Keratinocyte (primary cell): ENCODE results near the gene GRIN3B. TPM values are rescaled to one million over a fixed set of nuclear protein-coding genes. Genes with fewer than 3 reads are reported as not detected.

Experiments used
- DNase-seq: peaks from one replicate; pipeline ENCODE4 v3.0.0-alpha.2; 2011; ENCODE audit warnings: low read depth, missing footprints, low spot score
- FAIRE-seq: peaks from 2 replicates; lab custom pipeline; 2011; peaks lifted over from hg19 to GRCh38; lab: Jason Lieb, UNC
- H2AFZ ChIP-seq: 2 replicates; pipeline ENCODE4 v1.6.0; 2012; ENCODE audit warnings: low read length, control low read depth, inconsistent platforms; ENCODE audit not compliant: control insufficient read depth
- H3K27ac ChIP-seq: 2 replicates; pipeline ENCODE4 v1.5.1; 2011; ENCODE audit warnings: low read length; ENCODE audit not compliant: control insufficient read depth, insufficient read depth
- H3K27me3 ChIP-seq: 3 replicates; pipeline ENCODE4 v1.6.0; 2011; ENCODE audit warnings: low read length; ENCODE audit not compliant: control insufficient read depth, insufficient read depth; ENCODE audit errors: extremely low read depth
- H3K36me3 ChIP-seq, 2 experiments: 2 replicates in 1 of 2; 3 replicates in 1 of 2; pipeline ENCODE4 v1.5.1; 2011; ENCODE audit warnings: low read length in 2 of 2, mild to moderate bottlenecking in 1 of 2; ENCODE audit not compliant: control insufficient read depth in 2 of 2, insufficient read depth in 2 of 2; ENCODE audit errors: extremely low read depth in 1 of 2
- H3K4me1 ChIP-seq: 3 replicates; pipeline ENCODE4 v1.5.1; 2011; ENCODE audit warnings: low read length; ENCODE audit not compliant: control insufficient read depth, insufficient read depth; ENCODE audit errors: extremely low read depth
- H3K4me2 ChIP-seq: 3 replicates; pipeline ENCODE4 v1.6.0; 2011; ENCODE audit warnings: low read depth, low read length; ENCODE audit not compliant: control insufficient read depth, insufficient read depth; ENCODE audit errors: extremely low read depth
- H3K4me3 ChIP-seq, 3 experiments: fragments of 200-600 bp in 1 of 3; sonication (generic) in 1 of 3; 2 replicates in 2 of 3; 3 replicates in 1 of 3; pipeline ENCODE4 v1.5.1; 2011 to 2016; ENCODE audit warnings: low read length in 3 of 3, mild to moderate bottlenecking in 3 of 3, control low read depth in 2 of 3, inconsistent platforms in 1 of 3, low read depth in 1 of 3, mixed read lengths in 1 of 3, mixed run types in 1 of 3, moderate library complexity in 1 of 3; ENCODE audit not compliant: control insufficient read depth in 2 of 3, insufficient read depth in 2 of 3; ENCODE audit errors: extremely low read depth in 1 of 3
- H3K79me2 ChIP-seq: 2 replicates; pipeline ENCODE4 v1.6.0; 2012; ENCODE audit warnings: low read length; ENCODE audit not compliant: control insufficient read depth, insufficient read depth
- H3K9ac ChIP-seq: 3 replicates; pipeline ENCODE4 v1.6.0; 2011; ENCODE audit warnings: low read length; ENCODE audit not compliant: control insufficient read depth, insufficient read depth; ENCODE audit errors: extremely low read depth
- H3K9me1 ChIP-seq: 3 replicates; pipeline ENCODE4 v1.6.0; 2011; ENCODE audit warnings: low read length; ENCODE audit not compliant: control insufficient read depth, insufficient read depth; ENCODE audit errors: extremely low read depth
- H3K9me3 ChIP-seq: 2 replicates; pipeline ENCODE4 v1.5.1; 2012; ENCODE audit warnings: low read depth, low read length; ENCODE audit not compliant: control insufficient read depth
- H4K20me1 ChIP-seq: 3 replicates; pipeline ENCODE4 v1.6.0; 2011; ENCODE audit warnings: low read length; ENCODE audit not compliant: control insufficient read depth, insufficient read depth; ENCODE audit errors: extremely low read depth
- CTCF ChIP-seq, 3 experiments: IDR thresholded peaks in 1 of 3; conservative IDR thresholded peaks in 1 of 3; optimal IDR thresholded peaks in 1 of 3; 2 replicates in 2 of 3; 3 replicates in 1 of 3; pipeline versions ENCODE3 to v1.5.1; 2011; ENCODE audit warnings: low read length in 3 of 3, mild to moderate bottlenecking in 3 of 3, moderate library complexity in 2 of 3, control low read depth in 1 of 3, inconsistent platforms in 1 of 3; ENCODE audit not compliant: insufficient read depth in 2 of 3; ENCODE audit errors: extremely low read depth in 1 of 3
- EZH2 ChIP-seq: IDR thresholded peaks from one replicate; pipeline ENCODE4 v1.6.1; 2012; ENCODE audit warnings: inconsistent platforms, mild to moderate bottlenecking, low read length, moderate library complexity
- dilution Hi-C: fragments of 300-500 bp; cut with MboI; formaldehyde crosslinking; loops from one replicate; pipeline ENCODE4 v1.7.0; 2020; ENCODE audit warnings: low sequenced_read_pairs; ENCODE audit not compliant: extremely low pct_ligation_motif_present
- polyA plus RNA-seq, 5 experiments: library from polyadenylated mRNA; depleted of rRNA in 3 of 5; stranded (reverse) in 3 of 5; stranded (forward) in 1 of 5; unstranded in 1 of 5; fragments of >200 nt; gene quantifications; 1 replicate in 1 of 5; 2 replicates in 3 of 5; 3 replicates in 1 of 5; pipeline versions ENCODE4 v1.2.1 to v1.2.3, GENCODE V29; 2011 to 2012; ENCODE audit warnings: missing spikeins in 2 of 5, low read depth in 1 of 5, low replicate concordance in 1 of 5

The GRIN3B gene
- polyA plus RNA-seq, 1 donor (not counting 4 experiments of a cell fraction or from before 2014, with no cell fraction given), result 0.20 TPM

GRCh38 chr19:1016647-1017114 is 16.5 kb downstream of the GRIN3B start:
- Histone ChIP-seq H3K9me3 (no peaks in the 10 kb centered on the region), H3K27ac (peak overlapping the region; percentile 60), H4K20me1 (peaks cover 31% of the 10 kb centered on the region), H3K27me3 (no peaks in the 10 kb centered on the region), H3K36me3 (peaks cover 7 to 11% of the 10 kb centered on the region in 2 experiments), H2AFZ (no peak overlapping the region), H3K4me3 (peak overlapping the region in 2 of 3 experiments; percentile 0 to 32), H3K9ac (peak overlapping the region; percentile 34), H3K4me2 (peak overlapping the region; percentile 81), H3K79me2 (peaks cover 82% of the 10 kb centered on the region), H3K4me1 (peaks cover 38% of the 10 kb centered on the region), H3K9me1 (peaks cover 4% of the 10 kb centered on the region)
- no peak for TF ChIP-seq CTCF (optimal IDR thresholded peaks at IDR 0.05 in 1 of 3, IDR thresholded peaks at IDR 0.05 in 1 of 3, conservative IDR thresholded peaks at IDR 0.05 in 1 of 3; ENCODE audit: extremely low read depth in 1 of 3, insufficient read depth in 2 of 3, low read length in 3 of 3)
- no peak for TF ChIP-seq EZH2
- dilution Hi-C loops, result no loop called here
- peak; percentile 73 for FAIRE-seq
- DNase-seq, result no peak

GRCh38 chr19:1017115-1017905 is 17.1 kb downstream of the GRIN3B start:
- DNase-seq, result no peak
- H2AFZ ChIP-seq, result no peak overlapping the region
- no peaks in the 10 kb centered on the region for H3K27me3 ChIP-seq
- peaks cover 38% of the 10 kb centered on the region for H3K4me1 ChIP-seq
- H3K79me2 ChIP-seq, result peaks cover 82% of the 10 kb centered on the region
- H4K20me1 ChIP-seq, result peaks cover 31% of the 10 kb centered on the region
- H3K27ac ChIP-seq, result peak overlapping the region; percentile 60
- H3K9me1 ChIP-seq, result peaks cover 4% of the 10 kb centered on the region
- H3K9me3 ChIP-seq, result no peaks in the 10 kb centered on the region
- H3K9ac ChIP-seq, result peak overlapping the region; percentile 34
- peak overlapping the region; percentile 0 to 38 (median 37) for H3K4me3 ChIP-seq
- H3K4me2 ChIP-seq, result peak overlapping the region; percentile 81
- peak; percentile 51 for FAIRE-seq
- H3K36me3 ChIP-seq, result peaks cover 4 to 11% of the 10 kb centered on the region in 2 experiments
- dilution Hi-C loops, result no loop called here
- TF ChIP-seq CTCF (optimal IDR thresholded peaks at IDR 0.05 in 1 of 3, IDR thresholded peaks at IDR 0.05 in 1 of 3, conservative IDR thresholded peaks at IDR 0.05 in 1 of 3; ENCODE audit: extremely low read depth in 1 of 3, insufficient read depth in 2 of 3, low read length in 3 of 3) (no peak), EZH2 (no peak)
